Erythroblast (primary cell): Measurements from ENCODE around the gene MYH10.

Experiments
- DNase-seq, 2 experiments: peaks; one replicate each; lab custom pipeline; 2025; lab: John Stamatoyannopoulos, UW
- GATA1 ChIP-seq: IDR thresholded peaks from 2 replicates; pipeline ENCODE4 v1.6.1; 2011; ENCODE audit warnings: low read depth, mild to moderate bottlenecking, control low read depth, low read length, moderate library complexity
- POLR2A ChIP-seq: IDR thresholded peaks from 2 replicates; pipeline ENCODE4 v1.6.1; 2011; ENCODE audit warnings: mild to moderate bottlenecking, low read length

MYH10 gene

DNA sequence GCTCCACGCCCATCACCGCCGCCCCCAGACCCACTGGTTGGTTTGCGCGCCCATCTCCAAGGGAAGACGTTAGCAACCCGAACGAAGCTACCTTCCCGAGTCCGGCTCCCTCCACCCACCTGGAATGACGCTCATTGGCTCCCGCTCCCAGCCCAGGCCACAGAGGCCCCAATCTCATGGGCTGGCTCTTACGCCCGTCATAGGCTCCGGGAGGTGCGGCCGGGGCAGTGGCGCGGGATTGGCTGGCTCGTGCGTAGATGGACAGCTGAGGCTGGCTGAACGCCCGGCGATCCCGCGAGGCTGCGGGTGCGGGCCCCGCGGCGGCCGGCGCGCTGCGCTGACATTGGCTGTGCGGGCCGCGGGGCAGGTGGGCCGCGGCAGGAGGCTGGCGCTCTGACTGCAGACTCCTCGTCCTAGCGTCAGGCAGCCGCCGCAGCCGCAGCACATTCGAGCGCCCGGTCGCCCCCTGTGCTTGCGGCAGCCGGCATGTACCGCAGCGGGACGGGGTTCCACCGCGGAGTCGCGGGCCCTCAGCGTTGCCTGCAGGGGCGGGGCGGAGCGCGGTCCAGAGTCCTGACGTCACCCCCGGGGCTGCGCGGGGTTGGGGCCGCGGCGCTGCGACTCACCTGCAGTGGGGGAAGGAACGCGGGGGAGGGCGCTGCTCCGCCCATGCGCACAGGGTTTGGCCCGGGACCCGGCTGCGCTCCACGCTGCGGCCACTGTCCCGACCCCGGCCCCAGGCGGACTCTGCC is 453 bp upstream of the MYH10 start:
- DNase-seq = peak; percentile 99

GRCh38 chr17:8629371-8630226 is 926 bp downstream of the MYH10 start:
- TF ChIP-seq POLR2A (no peak), GATA1 (no peak)
- peak; percentile 82 to 89 for DNase-seq

More for the DNA sequence above, 453 bp upstream of the MYH10 start:
- TF ChIP-seq GATA1 (no peak), POLR2A (no peak)

DNA sequence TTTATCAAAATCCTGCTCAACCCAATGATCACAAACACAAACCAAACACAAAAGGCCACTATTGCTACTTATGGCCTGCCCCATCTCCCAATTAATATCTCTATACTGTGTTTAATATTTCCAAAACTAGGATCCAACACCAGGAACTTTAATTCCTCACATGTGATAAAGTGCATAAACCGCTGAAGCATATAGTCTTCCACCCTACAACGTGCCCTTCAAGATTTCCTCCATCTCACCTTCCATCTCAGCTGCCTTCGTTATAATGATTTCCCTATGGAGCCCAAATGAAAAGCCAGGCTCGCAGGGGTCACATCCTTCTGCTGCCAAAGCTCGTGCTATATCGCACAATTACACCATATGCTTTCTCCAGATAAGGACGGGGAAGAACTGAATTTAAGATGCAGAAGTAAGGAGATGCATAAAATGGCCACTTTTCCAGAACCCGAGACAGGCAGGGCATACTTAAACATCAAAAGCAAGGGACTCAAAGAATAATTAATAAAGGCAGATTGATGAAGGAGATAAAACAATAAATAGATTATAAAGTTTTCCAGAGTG is 1.8 kb downstream of the MYH10 start:
- DNase-seq = peak; percentile 88 to 92
- peak; percentile 56 for TF ChIP-seq GATA1
- TF ChIP-seq POLR2A = no peak

DNA sequence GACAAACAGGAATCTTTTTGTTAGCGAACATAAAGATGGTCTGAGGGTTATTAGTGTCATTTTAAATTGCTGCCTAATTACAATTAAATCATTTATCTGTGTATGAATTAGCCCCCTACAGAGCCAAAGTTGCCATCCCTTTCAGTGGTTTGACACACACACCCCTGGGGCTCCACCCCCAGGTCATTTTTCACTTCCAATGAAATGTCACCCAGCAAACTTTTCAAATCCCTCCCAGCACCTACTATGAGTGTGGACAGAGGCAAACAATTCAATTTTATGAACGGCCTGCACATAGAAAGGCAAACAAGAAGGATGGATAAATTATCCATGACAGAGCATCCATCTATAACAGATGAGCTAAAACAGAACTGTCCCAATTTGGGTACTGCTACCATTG is 2.4 kb downstream of the MYH10 start:
- DNase-seq = peak; percentile 36 to 53
- TF ChIP-seq POLR2A (no peak), GATA1 (no peak)

DNA sequence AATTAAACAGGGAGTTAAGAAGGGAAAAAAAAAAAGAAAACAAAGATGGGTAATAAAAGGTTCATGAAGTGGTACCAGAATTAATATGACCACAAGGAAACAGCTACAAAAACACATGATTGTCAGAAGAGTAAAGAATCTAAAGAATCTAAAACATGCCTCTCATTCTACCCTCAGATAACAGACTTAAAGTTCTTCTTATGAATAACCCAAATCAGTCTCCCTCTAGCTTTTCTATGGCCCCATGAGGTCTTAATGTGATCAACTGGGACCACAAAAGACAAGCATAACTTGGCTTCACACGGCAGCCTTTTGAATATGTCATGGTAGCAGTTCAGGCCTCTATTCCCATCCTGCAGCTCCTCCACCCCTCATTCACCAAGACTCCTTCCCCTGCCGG is 6.9 kb downstream of the MYH10 start:
- TF ChIP-seq POLR2A (no peak), GATA1 (no peak)
- DNase-seq = no peak

DNA sequence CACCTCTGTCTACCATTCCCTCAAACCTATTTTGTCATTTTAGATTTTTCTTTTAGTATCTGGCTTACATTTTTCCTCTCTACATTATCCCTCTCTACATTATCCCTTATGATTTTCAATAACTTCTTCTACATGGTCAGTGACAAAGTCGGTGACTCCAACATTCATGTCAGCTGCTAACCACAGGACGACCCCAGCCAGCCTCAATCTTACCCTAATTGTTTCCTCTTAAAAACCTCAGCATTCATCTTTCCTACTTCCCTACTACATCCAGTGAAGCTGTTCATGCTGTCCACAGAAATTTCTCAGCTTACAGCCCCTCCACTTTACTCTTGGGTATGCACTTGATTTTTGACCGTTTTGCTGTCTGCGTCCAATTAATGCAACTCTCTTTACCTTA is 8.3 kb downstream of the MYH10 start:
- no peak for TF ChIP-seq POLR2A
- TF ChIP-seq GATA1 = no peak
- DNase-seq = no peak

- no peak for TF ChIP-seq POLR2A
- no peak for TF ChIP-seq GATA1
- no peak for DNase-seq
Measured at GRCh38 chr17:8621585-8621984, 8.9 kb downstream of the MYH10 start.

DNA sequence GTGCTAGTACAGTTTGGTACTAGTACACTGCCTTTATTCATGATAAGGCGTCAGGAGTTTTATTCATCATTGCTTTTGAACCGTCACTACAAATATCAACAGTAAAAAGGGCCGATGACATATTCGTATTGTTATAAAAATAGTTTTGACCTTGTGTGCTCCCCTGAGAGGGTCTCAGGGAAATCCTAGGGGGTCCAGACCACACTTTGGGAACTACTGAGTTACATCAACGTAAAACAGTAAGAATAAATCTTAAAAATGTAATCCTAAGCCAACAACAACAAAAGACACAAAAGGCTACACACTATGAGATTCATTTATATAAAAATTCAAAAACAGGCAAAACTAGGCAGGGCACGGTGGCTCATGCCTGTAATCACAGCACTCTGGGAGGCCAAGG is 11.2 kb downstream of the MYH10 start:
- no peak for DNase-seq
- TF ChIP-seq GATA1 = no peak
- TF ChIP-seq POLR2A = no peak

- TF ChIP-seq POLR2A = no peak
- no peak for TF ChIP-seq GATA1
- DNase-seq = no peak
Measured at GRCh38 chr17:8618825-8619224, 11.7 kb downstream of the MYH10 start.

GRCh38 chr17:8614988-8615387 is 15.5 kb downstream of the MYH10 start:
- peak; percentile 10 to 21 for DNase-seq
- TF ChIP-seq GATA1 (no peak), POLR2A (no peak)

DNA sequence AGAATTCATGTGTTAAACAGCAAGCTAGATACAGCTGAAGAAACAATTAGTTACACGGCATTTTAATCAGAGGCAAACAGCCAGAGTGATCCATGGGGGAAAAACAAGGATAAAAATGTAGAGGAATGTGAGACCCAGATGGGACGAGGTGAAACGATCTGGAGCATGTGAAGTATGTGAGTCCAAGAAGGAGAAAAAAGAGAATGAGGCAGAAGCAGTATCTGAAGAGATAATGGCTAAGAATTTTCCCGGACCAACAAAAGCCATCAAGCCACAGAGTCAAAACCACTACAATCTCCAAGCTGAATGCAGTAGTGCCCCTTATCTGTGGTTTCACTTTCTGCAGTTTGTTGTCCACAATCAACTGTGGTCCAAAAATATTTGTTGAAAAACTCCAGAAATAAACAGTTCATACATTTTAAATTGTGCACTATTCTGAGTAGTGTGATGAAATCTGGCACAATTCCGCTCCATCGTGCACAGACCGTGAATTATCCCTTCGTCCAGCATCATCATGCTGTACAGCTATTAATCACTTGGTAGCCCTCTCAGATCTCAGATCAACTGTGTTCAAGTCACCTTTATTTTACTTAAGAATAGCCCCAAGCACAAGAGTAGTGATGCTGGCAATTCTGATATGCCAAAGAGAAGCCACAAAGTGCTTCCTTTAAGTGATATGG is 18.8 kb downstream of the MYH10 start:
- peak; percentile 26 to 53 for DNase-seq
- TF ChIP-seq POLR2A = no peak
- TF ChIP-seq GATA1 = no peak

DNA sequence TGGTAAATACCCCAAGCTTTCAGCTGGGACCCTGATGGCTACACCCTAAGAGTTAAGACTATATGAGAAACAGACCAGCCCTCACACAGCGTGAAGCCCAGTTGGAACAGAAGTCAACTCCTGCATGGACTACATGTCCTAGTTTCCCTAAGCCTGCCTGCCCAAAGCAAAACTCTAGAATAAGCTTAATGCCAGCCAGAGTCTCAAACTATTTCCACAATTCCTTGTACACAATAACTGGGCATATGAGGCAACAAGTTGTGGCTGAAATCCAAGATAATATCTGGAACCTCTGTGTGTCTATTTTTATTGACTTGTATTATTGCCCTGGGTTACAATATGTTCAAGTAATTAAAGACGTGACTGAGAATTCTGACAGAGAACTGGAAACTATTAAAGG is 19.4 kb downstream of the MYH10 start:
- DNase-seq = no peak

DNA sequence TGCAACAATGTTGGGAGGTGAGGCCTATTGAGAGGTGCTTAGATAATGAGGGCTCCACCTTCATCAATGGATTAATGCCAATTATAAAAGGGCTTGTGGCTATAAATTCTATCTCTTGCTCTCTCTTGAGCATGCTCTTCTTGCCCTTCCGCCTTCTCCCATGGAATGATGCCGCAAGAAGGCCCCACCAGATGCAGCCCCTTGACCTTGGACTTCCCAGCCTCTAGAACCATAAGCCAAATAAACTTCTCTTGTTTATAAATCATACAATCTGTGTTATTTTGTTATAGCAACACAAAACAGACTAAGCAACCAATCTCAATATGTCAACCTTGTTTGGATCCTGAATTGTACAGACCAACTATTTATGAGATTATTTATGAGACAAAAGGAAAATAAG is 20.0 kb downstream of the MYH10 start:
- TF ChIP-seq GATA1 (no peak), POLR2A (no peak)
- DNase-seq = no peak

More for the DNA sequence above, 19.4 kb downstream of the MYH10 start:
- no peak for TF ChIP-seq GATA1
- TF ChIP-seq POLR2A = no peak
